Liver (tissue), 9 donors: ENCODE data around the gene BAZ2B. TPM values are rescaled to one million over a fixed set of nuclear protein-coding genes. Genes with fewer than 3 reads are reported as not detected.

ENCODE experiments used
- DNase-seq: peaks from one replicate; pipeline ENCODE4 v3.0.0-alpha.2; 2017; ENCODE audit warnings: low spot score
- H3K27ac ChIP-seq, 2 donors: one replicate each; pipeline ENCODE4 v1.7.0; 2013; ENCODE audit warnings: inconsistent platforms in 2 of 2, low read length in 2 of 2, control low read depth in 1 of 2, low read depth in 1 of 2, mild to moderate bottlenecking in 1 of 2
- H3K27me3 ChIP-seq, 4 donors: one replicate each; pipeline versions ENCODE4 v1.6.1 to v1.7.0; 2013; ENCODE audit warnings: low read length in 3 of 4, inconsistent platforms in 1 of 4, mild to moderate bottlenecking in 1 of 4, moderate library complexity in 1 of 4; ENCODE audit not compliant: control insufficient read depth in 4 of 4, insufficient read depth in 4 of 4
- H3K36me3 ChIP-seq, 4 donors: one replicate each; pipeline versions ENCODE4 v1.6.1 to v1.7.0; 2013; ENCODE audit warnings: low read length in 3 of 4, mild to moderate bottlenecking in 3 of 4, low read depth in 1 of 4, moderate library complexity in 1 of 4; ENCODE audit not compliant: control insufficient read depth in 4 of 4, insufficient read depth in 3 of 4
- H3K4me1 ChIP-seq, 4 donors: one replicate each; pipeline versions ENCODE4 v1.6.1 to v1.7.0; 2013; ENCODE audit warnings: low read length in 3 of 4, mild to moderate bottlenecking in 3 of 4, moderate library complexity in 1 of 4; ENCODE audit not compliant: control insufficient read depth in 4 of 4, insufficient read depth in 4 of 4
- H3K4me3 ChIP-seq, 3 donors: one replicate each; pipeline versions ENCODE4 v1.6.1 to v1.7.0; 2013; ENCODE audit warnings: low read length in 3 of 3, control low read depth in 1 of 3, low read depth in 1 of 3, mild to moderate bottlenecking in 1 of 3
- H3K9ac ChIP-seq, 2 donors: one replicate each; pipeline ENCODE4 v1.7.0; 2013; ENCODE audit warnings: low read length in 2 of 2, mild to moderate bottlenecking in 2 of 2, moderate library complexity in 2 of 2, control low read depth in 1 of 2, low read depth in 1 of 2
- H3K9me3 ChIP-seq, 4 donors: one replicate each; pipeline versions ENCODE4 v1.6.1 to v1.7.0; 2013; ENCODE audit warnings: low read length in 3 of 4; ENCODE audit not compliant: control insufficient read depth in 4 of 4
- EGR1 ChIP-seq, 2 donors: IDR thresholded peaks; 2 replicates each; pipeline ENCODE4 v1.6.1; 2016 to 2018; ENCODE audit warnings: antibody characterized with exemption in 2 of 2, low read depth in 2 of 2
- FOXA1 ChIP-seq: IDR thresholded peaks from 2 replicates; pipeline ENCODE4 v1.6.1; 2016; ENCODE audit warnings: antibody characterized with exemption
- FOXA2 ChIP-seq: IDR thresholded peaks from 2 replicates; pipeline ENCODE4 v1.6.1; 2016; ENCODE audit warnings: antibody characterized with exemption
- GABPA ChIP-seq, 2 donors: IDR thresholded peaks in 1 of 2; conservative IDR thresholded peaks in 1 of 2; 2 replicates each; pipeline ENCODE4 v1.6.1; 2016; ENCODE audit warnings: antibody characterized with exemption in 2 of 2, mild to moderate bottlenecking in 1 of 2, moderate library complexity in 1 of 2
- HNF4A ChIP-seq, 2 donors: conservative IDR thresholded peaks; 2 replicates each; pipeline ENCODE4 v1.6.1; 2016; ENCODE audit warnings: antibody characterized with exemption in 2 of 2, mild to moderate bottlenecking in 2 of 2
- HNF4G ChIP-seq: IDR thresholded peaks from 2 replicates; pipeline ENCODE4 v1.6.1; 2016; ENCODE audit warnings: antibody characterized with exemption
- JUND ChIP-seq, 2 donors: IDR thresholded peaks; 2 replicates each; pipeline ENCODE4 v1.6.1; 2016; ENCODE audit warnings: antibody characterized with exemption in 2 of 2
- MAX ChIP-seq: IDR thresholded peaks from 2 replicates; pipeline ENCODE4 v1.6.1; 2016; ENCODE audit warnings: antibody characterized with exemption
- RAD21 ChIP-seq, 2 donors: IDR thresholded peaks; 2 replicates each; pipeline ENCODE4 v1.6.1; 2016; ENCODE audit warnings: antibody characterized with exemption in 2 of 2, mild to moderate bottlenecking in 2 of 2
- RXRA ChIP-seq, 2 donors: IDR thresholded peaks; 2 replicates each; pipeline ENCODE4 v1.6.1; 2017 to 2018; ENCODE audit warnings: antibody characterized with exemption in 2 of 2, mild to moderate bottlenecking in 1 of 2
- SP1 ChIP-seq: IDR thresholded peaks from 2 replicates; pipeline ENCODE4 v1.6.1; 2018; ENCODE audit warnings: antibody characterized with exemption, mild to moderate bottlenecking
- TAF1 ChIP-seq: conservative IDR thresholded peaks from 2 replicates; pipeline ENCODE4 v1.6.1; 2016; ENCODE audit warnings: antibody characterized with exemption, mild to moderate bottlenecking
- YY1 ChIP-seq: IDR thresholded peaks from 2 replicates; pipeline ENCODE4 v1.6.1; 2016; ENCODE audit warnings: antibody characterized with exemption, mild to moderate bottlenecking
- WGBS: extraction: QIAGEN DNeasy Blood & Tissue Kit; methylation state at CpG from one replicate; pipeline ENCODE4 v1.1.7; 2013; 5-methylcytosine and 5-hydroxymethylcytosine counted together
- polyA plus RNA-seq, 2 donors: library from polyadenylated mRNA; stranded (reverse) in 1 of 2; unstranded in 1 of 2; fragments of 200-250 nt in 1 of 2; fragments of >200 nt in 1 of 2; fragmentation: Nextera tagmentation in 1 of 2; extraction: Ambion mirVana in 1 of 2; gene quantifications; one replicate each; pipeline versions ENCODE4 v1.2.1 to v1.2.3, GENCODE V29; 2013 to 2015
- total RNA-seq, 2 donors: library from RNA; depleted of rRNA; stranded (reverse); fragments of >200 nt; gene quantifications; one replicate each; pipeline ENCODE4 v1.2.3, GENCODE V29; 2014
- TF ChIP-seq, protein P1 (sequence below): IDR thresholded peaks from 2 replicates; pipeline ENCODE4 v1.6.1; 2016; ENCODE audit warnings: antibody characterized with exemption
- TF ChIP-seq, protein P2 (sequence below): IDR thresholded peaks from 2 replicates; pipeline ENCODE4 v1.6.1; 2016; ENCODE audit warnings: antibody characterized with exemption
- TF ChIP-seq, protein P3 (sequence below): IDR thresholded peaks from 2 replicates; pipeline ENCODE4 v1.6.1; 2016; ENCODE audit warnings: antibody characterized with exemption, mild to moderate bottlenecking
- TF ChIP-seq, protein P4 (sequence below): fragments of 150-350 bp; IDR thresholded peaks from 2 replicates; pipeline ENCODE4 v1.5.1; 2017; ENCODE audit warnings: improper control_type of control experiment, low read depth, low read length; ENCODE audit not compliant: missing input control
- donor health status: healthy.
- donor health status: healthy.
- donor health status: healthy.
- donor health status: healthy.
- donor health status: healthy.

BAZ2B gene
- total and polyA plus RNA-seq, 4 donors: 6.7 to 61.0 (median 24.9) TPM

- WGBS: 95% methylated on average over 4 of the region's 4 CpGs
- H3K27ac ChIP-seq: no peak overlapping the region
Observed at GRCh38 chr2:159559034-159559433, 57.3 kb downstream of the BAZ2B start.

More at GRCh38 chr2:159559034-159559433, 57.3 kb downstream of the BAZ2B start:
- no peaks in the 10 kb centered on the region for H3K9me3 ChIP-seq
- no peak for DNase-seq
- no peak overlapping the region for H3K9ac ChIP-seq
- no peaks in the 10 kb centered on the region for H3K27me3 ChIP-seq
- no peak overlapping the region for H3K4me3 ChIP-seq
- peaks cover 0 to 3% (median 0%) of the 10 kb centered on the region in 4 donors for H3K4me1 ChIP-seq
- TF ChIP-seq SP1 (no peak), RAD21 (IDR thresholded peaks at IDR 0.05) (no peak), GABPA (IDR thresholded peaks at IDR 0.05 in 1 of 2, conservative IDR thresholded peaks at IDR 0.05 in 1 of 2) (no peak), FOXA1 (no peak), TAF1 (no peak), HNF4A (conservative IDR thresholded peaks at IDR 0.05) (no peak), RXRA (IDR thresholded peaks at IDR 0.05) (no peak), JUND (IDR thresholded peaks at IDR 0.05) (no peak), HNF4G (no peak), FOXA2 (no peak), EGR1 (IDR thresholded peaks at IDR 0.05; ENCODE audit: low read depth in 2 of 2) (no peak), MAX (no peak), YY1 (no peak)
- TF ChIP-seq, protein P1, sequence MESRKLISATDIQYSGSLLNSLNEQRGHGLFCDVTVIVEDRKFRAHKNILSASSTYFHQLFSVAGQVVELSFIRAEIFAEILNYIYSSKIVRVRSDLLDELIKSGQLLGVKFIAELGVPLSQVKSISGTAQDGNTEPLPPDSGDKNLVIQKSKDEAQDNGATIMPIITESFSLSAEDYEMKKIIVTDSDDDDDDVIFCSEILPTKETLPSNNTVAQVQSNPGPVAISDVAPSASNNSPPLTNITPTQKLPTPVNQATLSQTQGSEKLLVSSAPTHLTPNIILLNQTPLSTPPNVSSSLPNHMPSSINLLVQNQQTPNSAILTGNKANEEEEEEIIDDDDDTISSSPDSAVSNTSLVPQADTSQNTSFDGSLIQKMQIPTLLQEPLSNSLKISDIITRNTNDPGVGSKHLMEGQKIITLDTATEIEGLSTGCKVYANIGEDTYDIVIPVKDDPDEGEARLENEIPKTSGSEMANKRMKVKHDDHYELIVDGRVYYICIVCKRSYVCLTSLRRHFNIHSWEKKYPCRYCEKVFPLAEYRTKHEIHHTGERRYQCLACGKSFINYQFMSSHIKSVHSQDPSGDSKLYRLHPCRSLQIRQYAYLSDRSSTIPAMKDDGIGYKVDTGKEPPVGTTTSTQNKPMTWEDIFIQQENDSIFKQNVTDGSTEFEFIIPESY: no peak
- TF ChIP-seq, protein P2, sequence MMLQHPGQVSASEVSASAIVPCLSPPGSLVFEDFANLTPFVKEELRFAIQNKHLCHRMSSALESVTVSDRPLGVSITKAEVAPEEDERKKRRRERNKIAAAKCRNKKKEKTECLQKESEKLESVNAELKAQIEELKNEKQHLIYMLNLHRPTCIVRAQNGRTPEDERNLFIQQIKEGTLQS: no peak
- TF ChIP-seq, protein P3, sequence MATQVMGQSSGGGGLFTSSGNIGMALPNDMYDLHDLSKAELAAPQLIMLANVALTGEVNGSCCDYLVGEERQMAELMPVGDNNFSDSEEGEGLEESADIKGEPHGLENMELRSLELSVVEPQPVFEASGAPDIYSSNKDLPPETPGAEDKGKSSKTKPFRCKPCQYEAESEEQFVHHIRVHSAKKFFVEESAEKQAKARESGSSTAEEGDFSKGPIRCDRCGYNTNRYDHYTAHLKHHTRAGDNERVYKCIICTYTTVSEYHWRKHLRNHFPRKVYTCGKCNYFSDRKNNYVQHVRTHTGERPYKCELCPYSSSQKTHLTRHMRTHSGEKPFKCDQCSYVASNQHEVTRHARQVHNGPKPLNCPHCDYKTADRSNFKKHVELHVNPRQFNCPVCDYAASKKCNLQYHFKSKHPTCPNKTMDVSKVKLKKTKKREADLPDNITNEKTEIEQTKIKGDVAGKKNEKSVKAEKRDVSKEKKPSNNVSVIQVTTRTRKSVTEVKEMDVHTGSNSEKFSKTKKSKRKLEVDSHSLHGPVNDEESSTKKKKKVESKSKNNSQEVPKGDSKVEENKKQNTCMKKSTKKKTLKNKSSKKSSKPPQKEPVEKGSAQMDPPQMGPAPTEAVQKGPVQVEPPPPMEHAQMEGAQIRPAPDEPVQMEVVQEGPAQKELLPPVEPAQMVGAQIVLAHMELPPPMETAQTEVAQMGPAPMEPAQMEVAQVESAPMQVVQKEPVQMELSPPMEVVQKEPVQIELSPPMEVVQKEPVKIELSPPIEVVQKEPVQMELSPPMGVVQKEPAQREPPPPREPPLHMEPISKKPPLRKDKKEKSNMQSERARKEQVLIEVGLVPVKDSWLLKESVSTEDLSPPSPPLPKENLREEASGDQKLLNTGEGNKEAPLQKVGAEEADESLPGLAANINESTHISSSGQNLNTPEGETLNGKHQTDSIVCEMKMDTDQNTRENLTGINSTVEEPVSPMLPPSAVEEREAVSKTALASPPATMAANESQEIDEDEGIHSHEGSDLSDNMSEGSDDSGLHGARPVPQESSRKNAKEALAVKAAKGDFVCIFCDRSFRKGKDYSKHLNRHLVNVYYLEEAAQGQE: no peak
- TF ChIP-seq, protein P4, sequence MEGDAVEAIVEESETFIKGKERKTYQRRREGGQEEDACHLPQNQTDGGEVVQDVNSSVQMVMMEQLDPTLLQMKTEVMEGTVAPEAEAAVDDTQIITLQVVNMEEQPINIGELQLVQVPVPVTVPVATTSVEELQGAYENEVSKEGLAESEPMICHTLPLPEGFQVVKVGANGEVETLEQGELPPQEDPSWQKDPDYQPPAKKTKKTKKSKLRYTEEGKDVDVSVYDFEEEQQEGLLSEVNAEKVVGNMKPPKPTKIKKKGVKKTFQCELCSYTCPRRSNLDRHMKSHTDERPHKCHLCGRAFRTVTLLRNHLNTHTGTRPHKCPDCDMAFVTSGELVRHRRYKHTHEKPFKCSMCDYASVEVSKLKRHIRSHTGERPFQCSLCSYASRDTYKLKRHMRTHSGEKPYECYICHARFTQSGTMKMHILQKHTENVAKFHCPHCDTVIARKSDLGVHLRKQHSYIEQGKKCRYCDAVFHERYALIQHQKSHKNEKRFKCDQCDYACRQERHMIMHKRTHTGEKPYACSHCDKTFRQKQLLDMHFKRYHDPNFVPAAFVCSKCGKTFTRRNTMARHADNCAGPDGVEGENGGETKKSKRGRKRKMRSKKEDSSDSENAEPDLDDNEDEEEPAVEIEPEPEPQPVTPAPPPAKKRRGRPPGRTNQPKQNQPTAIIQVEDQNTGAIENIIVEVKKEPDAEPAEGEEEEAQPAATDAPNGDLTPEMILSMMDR: no peak
- H3K36me3 ChIP-seq: peaks cover 0 to 2% (median 0%) of the 10 kb centered on the region in 4 donors
